Keratinocyte (primary cell): ENCODE measurements around the gene ZNF354C. TPM values are rescaled to one million over a fixed set of nuclear protein-coding genes. Genes with fewer than 3 reads are reported as not detected.

Source experiments
- DNase-seq: peaks from one replicate; pipeline ENCODE4 v3.0.0-alpha.2; 2011; ENCODE audit warnings: low read depth, missing footprints, low spot score
- FAIRE-seq: peaks from 2 replicates; lab custom pipeline; 2011; peaks lifted over from hg19 to GRCh38; lab: Jason Lieb, UNC
- H2AFZ ChIP-seq: 2 replicates; pipeline ENCODE4 v1.6.0; 2012; ENCODE audit warnings: low read length, control low read depth, inconsistent platforms; ENCODE audit not compliant: control insufficient read depth
- H3K27ac ChIP-seq: 2 replicates; pipeline ENCODE4 v1.5.1; 2011; ENCODE audit warnings: low read length; ENCODE audit not compliant: control insufficient read depth, insufficient read depth
- H3K27me3 ChIP-seq: 3 replicates; pipeline ENCODE4 v1.6.0; 2011; ENCODE audit warnings: low read length; ENCODE audit not compliant: control insufficient read depth, insufficient read depth; ENCODE audit errors: extremely low read depth
- H3K36me3 ChIP-seq, 2 experiments: 2 replicates in 1 of 2; 3 replicates in 1 of 2; pipeline ENCODE4 v1.5.1; 2011; ENCODE audit warnings: low read length in 2 of 2, mild to moderate bottlenecking in 1 of 2; ENCODE audit not compliant: control insufficient read depth in 2 of 2, insufficient read depth in 2 of 2; ENCODE audit errors: extremely low read depth in 1 of 2
- H3K4me1 ChIP-seq: 3 replicates; pipeline ENCODE4 v1.5.1; 2011; ENCODE audit warnings: low read length; ENCODE audit not compliant: control insufficient read depth, insufficient read depth; ENCODE audit errors: extremely low read depth
- H3K4me2 ChIP-seq: 3 replicates; pipeline ENCODE4 v1.6.0; 2011; ENCODE audit warnings: low read depth, low read length; ENCODE audit not compliant: control insufficient read depth, insufficient read depth; ENCODE audit errors: extremely low read depth
- H3K4me3 ChIP-seq, 3 experiments: fragments of 200-600 bp in 1 of 3; sonication (generic) in 1 of 3; 2 replicates in 2 of 3; 3 replicates in 1 of 3; pipeline ENCODE4 v1.5.1; 2011 to 2016; ENCODE audit warnings: low read length in 3 of 3, mild to moderate bottlenecking in 3 of 3, control low read depth in 2 of 3, inconsistent platforms in 1 of 3, low read depth in 1 of 3, mixed read lengths in 1 of 3, mixed run types in 1 of 3, moderate library complexity in 1 of 3; ENCODE audit not compliant: control insufficient read depth in 2 of 3, insufficient read depth in 2 of 3; ENCODE audit errors: extremely low read depth in 1 of 3
- H3K79me2 ChIP-seq: 2 replicates; pipeline ENCODE4 v1.6.0; 2012; ENCODE audit warnings: low read length; ENCODE audit not compliant: control insufficient read depth, insufficient read depth
- H3K9ac ChIP-seq: 3 replicates; pipeline ENCODE4 v1.6.0; 2011; ENCODE audit warnings: low read length; ENCODE audit not compliant: control insufficient read depth, insufficient read depth; ENCODE audit errors: extremely low read depth
- H3K9me1 ChIP-seq: 3 replicates; pipeline ENCODE4 v1.6.0; 2011; ENCODE audit warnings: low read length; ENCODE audit not compliant: control insufficient read depth, insufficient read depth; ENCODE audit errors: extremely low read depth
- H3K9me3 ChIP-seq: 2 replicates; pipeline ENCODE4 v1.5.1; 2012; ENCODE audit warnings: low read depth, low read length; ENCODE audit not compliant: control insufficient read depth
- H4K20me1 ChIP-seq: 3 replicates; pipeline ENCODE4 v1.6.0; 2011; ENCODE audit warnings: low read length; ENCODE audit not compliant: control insufficient read depth, insufficient read depth; ENCODE audit errors: extremely low read depth
- EZH2 ChIP-seq: IDR thresholded peaks from one replicate; pipeline ENCODE4 v1.6.1; 2012; ENCODE audit warnings: inconsistent platforms, mild to moderate bottlenecking, low read length, moderate library complexity
- dilution Hi-C: fragments of 300-500 bp; cut with MboI; formaldehyde crosslinking; loops from one replicate; pipeline ENCODE4 v1.7.0; 2020; ENCODE audit warnings: low sequenced_read_pairs; ENCODE audit not compliant: extremely low pct_ligation_motif_present
- polyA plus RNA-seq, 5 experiments: library from polyadenylated mRNA; depleted of rRNA in 3 of 5; stranded (reverse) in 3 of 5; stranded (forward) in 1 of 5; unstranded in 1 of 5; fragments of >200 nt; gene quantifications; 1 replicate in 1 of 5; 2 replicates in 3 of 5; 3 replicates in 1 of 5; pipeline versions ENCODE4 v1.2.1 to v1.2.3, GENCODE V29; 2011 to 2012; ENCODE audit warnings: missing spikeins in 2 of 5, low read depth in 1 of 5, low replicate concordance in 1 of 5
- TF ChIP-seq, protein P1 (sequence below), 3 experiments: IDR thresholded peaks in 1 of 3; conservative IDR thresholded peaks in 1 of 3; optimal IDR thresholded peaks in 1 of 3; 2 replicates in 2 of 3; 3 replicates in 1 of 3; pipeline versions ENCODE3 to v1.5.1; 2011; ENCODE audit warnings: low read length in 3 of 3, mild to moderate bottlenecking in 3 of 3, moderate library complexity in 2 of 3, control low read depth in 1 of 3, inconsistent platforms in 1 of 3; ENCODE audit not compliant: insufficient read depth in 2 of 3; ENCODE audit errors: extremely low read depth in 1 of 3

Gene ZNF354C
- polyA plus RNA-seq, 1 donor (not counting 4 experiments of a cell fraction or from before 2014, with no cell fraction given): 2.7 TPM

DNA sequence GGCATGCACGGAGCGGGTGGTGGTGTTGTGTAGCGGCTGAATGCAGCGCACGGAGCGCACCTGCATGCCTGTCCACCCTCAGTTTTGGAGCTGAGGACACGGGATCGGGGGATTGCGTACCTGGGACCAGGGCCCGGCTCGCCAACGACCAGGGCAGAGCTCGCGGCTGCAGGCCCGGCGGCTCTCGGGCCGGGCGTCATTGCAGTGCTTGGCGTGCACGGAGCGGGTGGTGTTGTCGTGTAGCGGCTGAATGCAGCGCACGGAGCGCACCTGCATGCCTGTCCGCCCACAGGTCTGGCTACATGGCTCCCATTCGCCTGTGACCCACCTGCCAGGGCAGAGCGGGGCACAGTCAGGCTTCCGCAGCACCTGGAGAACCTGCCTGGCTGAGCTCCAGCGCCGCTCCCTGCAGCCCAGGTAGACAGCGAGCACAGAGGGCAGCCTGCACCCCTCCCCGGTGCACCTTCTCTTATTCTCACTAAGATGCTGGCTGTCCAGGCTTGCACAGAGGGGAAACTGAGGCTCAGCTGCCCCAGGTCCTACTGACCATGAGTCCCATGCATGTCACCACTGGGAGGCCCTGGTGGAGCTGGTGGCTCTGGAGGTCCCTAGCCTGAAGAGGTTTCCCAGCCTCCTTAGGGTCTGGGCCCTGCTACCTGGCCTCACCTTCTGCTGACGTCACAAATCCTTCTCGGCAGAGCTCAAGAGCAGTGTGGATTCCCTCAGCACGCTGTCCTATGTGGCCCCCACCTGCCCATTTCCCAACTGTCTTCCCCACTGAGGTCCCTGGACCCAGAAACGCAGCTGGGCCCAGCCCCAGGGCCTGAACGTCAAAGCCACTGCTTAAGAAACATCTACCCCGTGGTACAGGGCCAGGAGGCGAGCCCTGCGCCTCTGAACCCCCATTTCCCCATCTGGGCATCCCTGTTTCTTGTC, 64.9 kb downstream of the ZNF354C start:
- no peak for DNase-seq
- Histone ChIP-seq H3K4me3 (no peak overlapping the region), H3K9me1 (no peaks in the 10 kb centered on the region), H4K20me1 (no peaks in the 10 kb centered on the region), H3K36me3 (no peaks in the 10 kb centered on the region), H3K79me2 (no peaks in the 10 kb centered on the region), H3K27me3 (no peaks in the 10 kb centered on the region), H3K9ac (no peak overlapping the region), H3K4me1 (no peaks in the 10 kb centered on the region), H2AFZ (no peak overlapping the region), H3K4me2 (no peak overlapping the region), H3K27ac (no peak overlapping the region), H3K9me3 (peaks cover 16% of the 10 kb centered on the region)
- dilution Hi-C loops: no loop called here
- no peak for TF ChIP-seq EZH2
- TF ChIP-seq, protein P1, sequence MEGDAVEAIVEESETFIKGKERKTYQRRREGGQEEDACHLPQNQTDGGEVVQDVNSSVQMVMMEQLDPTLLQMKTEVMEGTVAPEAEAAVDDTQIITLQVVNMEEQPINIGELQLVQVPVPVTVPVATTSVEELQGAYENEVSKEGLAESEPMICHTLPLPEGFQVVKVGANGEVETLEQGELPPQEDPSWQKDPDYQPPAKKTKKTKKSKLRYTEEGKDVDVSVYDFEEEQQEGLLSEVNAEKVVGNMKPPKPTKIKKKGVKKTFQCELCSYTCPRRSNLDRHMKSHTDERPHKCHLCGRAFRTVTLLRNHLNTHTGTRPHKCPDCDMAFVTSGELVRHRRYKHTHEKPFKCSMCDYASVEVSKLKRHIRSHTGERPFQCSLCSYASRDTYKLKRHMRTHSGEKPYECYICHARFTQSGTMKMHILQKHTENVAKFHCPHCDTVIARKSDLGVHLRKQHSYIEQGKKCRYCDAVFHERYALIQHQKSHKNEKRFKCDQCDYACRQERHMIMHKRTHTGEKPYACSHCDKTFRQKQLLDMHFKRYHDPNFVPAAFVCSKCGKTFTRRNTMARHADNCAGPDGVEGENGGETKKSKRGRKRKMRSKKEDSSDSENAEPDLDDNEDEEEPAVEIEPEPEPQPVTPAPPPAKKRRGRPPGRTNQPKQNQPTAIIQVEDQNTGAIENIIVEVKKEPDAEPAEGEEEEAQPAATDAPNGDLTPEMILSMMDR (optimal IDR thresholded peaks at IDR 0.05 in 1 of 3, IDR thresholded peaks at IDR 0.05 in 1 of 3, conservative IDR thresholded peaks at IDR 0.05 in 1 of 3; ENCODE audit: extremely low read depth in 1 of 3, insufficient read depth in 2 of 3, low read length in 3 of 3): no peak
- FAIRE-seq: no peak

DNA sequence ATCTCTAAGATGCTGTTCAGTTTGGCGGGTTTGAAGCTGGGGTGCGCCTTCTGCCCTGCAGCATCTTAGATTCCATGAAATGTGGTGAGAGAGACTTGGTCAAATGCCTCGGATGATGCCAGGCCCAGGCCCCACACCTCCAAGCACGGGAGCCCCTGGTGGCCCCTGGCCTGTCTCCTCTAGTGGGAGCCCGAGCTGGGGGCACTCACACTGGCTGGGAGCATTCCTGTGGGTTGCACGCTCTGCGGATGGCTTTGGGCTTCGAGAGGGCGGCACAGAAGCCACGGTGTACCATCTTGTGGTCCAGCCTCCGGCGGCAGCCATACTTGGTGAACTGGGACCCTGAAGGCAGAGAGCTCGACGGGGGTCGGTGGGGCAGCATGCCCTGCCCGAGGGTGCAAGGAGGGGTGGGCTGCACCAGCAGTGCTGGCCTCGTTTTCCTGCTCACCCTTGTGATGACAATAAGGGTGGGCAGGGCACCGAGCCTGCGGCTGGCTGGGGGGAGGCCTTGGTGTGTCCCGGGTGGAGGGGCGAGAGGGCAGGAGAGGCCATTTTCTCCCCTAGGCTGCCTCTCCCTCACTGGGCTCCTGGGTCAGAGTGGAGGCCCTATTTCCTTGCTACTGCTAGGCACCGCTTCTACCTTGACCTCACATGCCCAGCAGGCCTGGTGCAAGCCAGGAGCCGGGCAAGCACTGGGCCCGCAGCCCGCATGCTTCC, 65.8 kb downstream of the ZNF354C start:
- FAIRE-seq (no peak), DNase-seq (no peak)
- Histone ChIP-seq H4K20me1 (no peaks in the 10 kb centered on the region), H3K4me1 (no peaks in the 10 kb centered on the region), H3K9me3 (peaks cover 16% of the 10 kb centered on the region), H3K36me3 (no peaks in the 10 kb centered on the region), H3K9ac (no peak overlapping the region), H3K9me1 (no peaks in the 10 kb centered on the region), H3K79me2 (no peaks in the 10 kb centered on the region), H3K4me3 (no peak overlapping the region), H3K27ac (no peak overlapping the region), H3K27me3 (no peaks in the 10 kb centered on the region), H3K4me2 (no peak overlapping the region), H2AFZ (no peak overlapping the region)
- TF ChIP-seq, protein P1 (optimal IDR thresholded peaks at IDR 0.05 in 1 of 3, IDR thresholded peaks at IDR 0.05 in 1 of 3, conservative IDR thresholded peaks at IDR 0.05 in 1 of 3; ENCODE audit: extremely low read depth in 1 of 3, insufficient read depth in 2 of 3, low read length in 3 of 3): no peak
- TF ChIP-seq EZH2: no peak
- dilution Hi-C loops: no loop called here
